Vagina (tissue), 2 donors: ENCODE results near the gene NFATC2. TPM values are rescaled to one million over a fixed set of nuclear protein-coding genes. Genes with fewer than 3 reads are reported as not detected.

ENCODE experiments used
- DNase-seq, 2 donors: peaks; one replicate each; pipeline ENCODE4 v3.0.0-alpha.2; 2017; ENCODE audit errors: extremely low spot score in 2 of 2
- H3K27ac ChIP-seq: fragments of 200-600 bp; sonication (generic); one replicate; pipeline ENCODE4 v1.5.1; 2019
- H3K27me3 ChIP-seq: fragments of 200-600 bp; sonication (generic); one replicate; pipeline ENCODE4 v1.5.1; 2019
- H3K36me3 ChIP-seq, 2 donors: fragments of 200-600 bp; sonication (generic); one replicate each; pipeline ENCODE4 v1.5.1; 2017 to 2019
- H3K4me1 ChIP-seq: fragments of 200-600 bp; sonication (generic); one replicate; pipeline ENCODE4 v1.5.1; 2019
- H3K4me3 ChIP-seq, 2 donors: fragments of 200-600 bp; sonication (generic); 1 replicate in 1 of 2; 2 replicates in 1 of 2; pipeline ENCODE4 v1.5.1; 2016 to 2019
- H3K9me3 ChIP-seq: fragments of 200-600 bp; sonication (generic); one replicate; pipeline ENCODE4 v1.5.1; 2019
- POLR2A ChIP-seq, 2 donors: fragments of 450-650 bp; IDR thresholded peaks; one replicate each; pipeline ENCODE4 v1.6.1; 2017; ENCODE audit warnings: antibody characterized with exemption in 2 of 2, mild to moderate bottlenecking in 2 of 2, moderate library complexity in 2 of 2
- POLR2AphosphoS5 ChIP-seq, 2 donors: sonication (generic); formaldehyde crosslinking; IDR thresholded peaks; one replicate each; pipeline ENCODE4 v1.9.0; 2017; ENCODE audit warnings: antibody characterized with exemption in 2 of 2, mild to moderate bottlenecking in 2 of 2, low read depth in 1 of 2; ENCODE audit not compliant: insufficient read depth in 1 of 2
- intact Hi-C: fragments of 100-400 bp; cut with DNase I; formaldehyde crosslinking; loops from one replicate; pipeline ENCODE4 v1.15.1; 2023
- total RNA-seq: library from RNA; depleted of rRNA; stranded (reverse); fragments of >200 nt; gene quantifications from one replicate; pipeline ENCODE4 v1.2.3, GENCODE V29; 2016
- TF ChIP-seq, protein P1 (sequence below), 3 experiments: fragments of 450-650 bp in 2 of 3; fragments of 200-600 bp in 1 of 3; sonication (generic) in 1 of 3; IDR thresholded peaks; one replicate each; pipeline ENCODE4 v1.5.1; 2017 to 2019; ENCODE audit warnings: antibody characterized with exemption in 3 of 3, mild to moderate bottlenecking in 2 of 3, moderate library complexity in 2 of 3

The NFATC2 gene
- total RNA-seq, 1 donor from 2014 or later: 7.4 TPM

DNA sequence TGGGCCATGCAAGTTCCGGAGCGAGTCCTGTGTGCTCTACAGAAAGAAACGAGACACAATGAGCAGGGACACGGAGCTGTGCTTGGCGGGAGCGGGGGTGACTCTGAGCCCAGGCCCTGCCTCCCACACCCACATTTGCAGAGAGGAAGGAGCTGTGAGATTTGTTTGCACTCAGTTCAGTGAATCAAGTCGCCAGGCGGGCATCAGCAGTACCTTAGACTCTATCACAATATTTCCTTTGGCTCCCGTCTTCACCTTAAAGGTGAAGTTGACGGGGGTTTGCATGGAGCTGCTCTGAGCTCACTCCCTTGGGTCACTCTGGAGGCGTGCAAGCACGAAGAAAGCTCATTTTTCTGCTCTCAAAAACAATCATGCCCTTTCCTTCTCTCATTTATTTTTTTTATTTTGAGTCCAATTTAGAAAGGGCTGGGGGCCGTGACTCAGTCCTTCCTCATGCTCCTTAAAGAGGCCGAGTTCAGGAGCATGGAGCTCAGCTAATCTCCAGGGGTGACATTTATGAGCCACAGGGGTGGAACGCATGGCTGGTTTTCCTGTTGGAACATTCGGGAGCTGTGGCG lies 188.2 kb downstream of the NFATC2 start:
- Histone ChIP-seq H3K36me3 (no peaks in the 10 kb centered on the region), H3K4me1 (no peaks in the 10 kb centered on the region), H3K27ac (no peak overlapping the region), H3K27me3 (no peaks in the 10 kb centered on the region), H3K9me3 (no peaks in the 10 kb centered on the region), H3K4me3 (no peak overlapping the region)
- intact Hi-C loops: no loop called here
- TF ChIP-seq POLR2AphosphoS5 (IDR thresholded peaks at IDR 0.05; ENCODE audit: insufficient read depth in 1 of 2, low read depth in 1 of 2) (no peak), POLR2A (IDR thresholded peaks at IDR 0.05) (no peak)
- TF ChIP-seq, protein P1, sequence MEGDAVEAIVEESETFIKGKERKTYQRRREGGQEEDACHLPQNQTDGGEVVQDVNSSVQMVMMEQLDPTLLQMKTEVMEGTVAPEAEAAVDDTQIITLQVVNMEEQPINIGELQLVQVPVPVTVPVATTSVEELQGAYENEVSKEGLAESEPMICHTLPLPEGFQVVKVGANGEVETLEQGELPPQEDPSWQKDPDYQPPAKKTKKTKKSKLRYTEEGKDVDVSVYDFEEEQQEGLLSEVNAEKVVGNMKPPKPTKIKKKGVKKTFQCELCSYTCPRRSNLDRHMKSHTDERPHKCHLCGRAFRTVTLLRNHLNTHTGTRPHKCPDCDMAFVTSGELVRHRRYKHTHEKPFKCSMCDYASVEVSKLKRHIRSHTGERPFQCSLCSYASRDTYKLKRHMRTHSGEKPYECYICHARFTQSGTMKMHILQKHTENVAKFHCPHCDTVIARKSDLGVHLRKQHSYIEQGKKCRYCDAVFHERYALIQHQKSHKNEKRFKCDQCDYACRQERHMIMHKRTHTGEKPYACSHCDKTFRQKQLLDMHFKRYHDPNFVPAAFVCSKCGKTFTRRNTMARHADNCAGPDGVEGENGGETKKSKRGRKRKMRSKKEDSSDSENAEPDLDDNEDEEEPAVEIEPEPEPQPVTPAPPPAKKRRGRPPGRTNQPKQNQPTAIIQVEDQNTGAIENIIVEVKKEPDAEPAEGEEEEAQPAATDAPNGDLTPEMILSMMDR (IDR thresholded peaks at IDR 0.05): no peak
- no peak for DNase-seq

GRCh38 chr20:51353491-51353890 lies 189.0 kb downstream of the NFATC2 start:
- Histone ChIP-seq H3K4me1 (no peaks in the 10 kb centered on the region), H3K9me3 (no peaks in the 10 kb centered on the region), H3K4me3 (no peak overlapping the region), H3K27me3 (no peaks in the 10 kb centered on the region), H3K27ac (no peak overlapping the region), H3K36me3 (no peaks in the 10 kb centered on the region)
- intact Hi-C loops: no loop called here
- no peak for DNase-seq
- TF ChIP-seq, protein P1 (IDR thresholded peaks at IDR 0.05): no peak
- TF ChIP-seq POLR2A (IDR thresholded peaks at IDR 0.05) (no peak), POLR2AphosphoS5 (IDR thresholded peaks at IDR 0.05; ENCODE audit: insufficient read depth in 1 of 2, low read depth in 1 of 2) (no peak)

DNA sequence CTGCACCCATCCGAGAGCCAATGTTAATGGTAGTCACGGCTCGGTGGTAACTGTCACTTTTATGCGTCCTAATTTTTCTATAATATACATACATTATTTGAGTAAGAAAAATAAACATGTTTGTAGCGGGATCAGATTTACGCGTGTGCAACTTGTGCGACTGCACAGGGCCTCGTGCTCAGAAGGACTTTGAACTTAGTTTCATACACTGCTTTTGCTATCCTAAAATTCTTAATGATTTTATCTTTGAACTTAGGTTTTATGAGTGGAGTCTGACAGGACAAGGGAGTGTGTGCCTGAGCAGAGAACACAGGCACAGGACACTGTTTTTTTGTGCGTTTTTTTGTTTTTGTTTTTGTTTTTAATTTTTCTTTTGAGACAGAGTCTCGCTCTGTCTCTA lies 189.7 kb downstream of the NFATC2 start:
- Histone ChIP-seq H3K36me3 (no peaks in the 10 kb centered on the region), H3K4me3 (no peak overlapping the region), H3K27me3 (no peaks in the 10 kb centered on the region), H3K4me1 (no peaks in the 10 kb centered on the region), H3K9me3 (no peaks in the 10 kb centered on the region), H3K27ac (no peak overlapping the region)
- DNase-seq: no peak
- TF ChIP-seq POLR2A (IDR thresholded peaks at IDR 0.05) (no peak), POLR2AphosphoS5 (IDR thresholded peaks at IDR 0.05; ENCODE audit: insufficient read depth in 1 of 2, low read depth in 1 of 2) (no peak)
- TF ChIP-seq, protein P1 (IDR thresholded peaks at IDR 0.05): no peak
- intact Hi-C loops: no loop called here

DNA sequence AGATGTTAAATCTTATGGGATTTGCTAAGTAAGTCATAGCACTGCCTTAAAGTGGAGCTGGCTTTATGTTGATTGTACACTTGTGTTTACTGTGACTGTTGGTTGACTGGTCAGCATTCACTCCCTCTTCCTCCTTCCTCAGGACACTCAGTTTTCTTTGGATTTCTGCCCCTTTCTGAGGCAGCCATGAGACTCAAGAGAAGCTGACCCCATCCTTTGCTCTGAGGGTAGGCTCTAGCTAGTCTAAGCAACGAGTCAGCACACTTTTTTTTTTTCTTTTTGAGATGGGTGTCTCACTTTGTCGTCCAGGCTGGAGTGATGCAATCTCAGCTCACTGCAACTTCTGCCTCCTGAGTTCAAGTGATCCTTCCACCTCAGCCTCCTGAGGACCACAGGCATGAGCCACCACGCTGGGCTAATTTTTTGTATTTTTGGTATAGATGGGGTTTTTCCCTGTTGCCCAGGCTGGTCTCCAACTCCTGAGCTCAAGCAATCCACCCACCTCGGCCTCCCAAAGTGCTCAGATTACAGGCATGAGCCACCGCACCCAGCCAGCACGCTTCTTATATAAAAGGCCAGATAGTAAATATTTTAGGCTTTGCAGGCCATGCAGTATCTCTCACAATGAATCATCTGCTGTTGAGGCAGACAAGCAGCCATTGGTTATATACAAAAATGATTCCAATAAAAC lies 191.4 kb downstream of the NFATC2 start:
- intact Hi-C loops: no loop called here
- no peak overlapping the region for H3K4me3 ChIP-seq

More for the DNA sequence above, 191.4 kb downstream of the NFATC2 start:
- no peak overlapping the region for H3K27ac ChIP-seq
- no peaks in the 10 kb centered on the region for H3K4me1 ChIP-seq
- no peak for DNase-seq
- H3K36me3 ChIP-seq: no peaks in the 10 kb centered on the region
- H3K9me3 ChIP-seq: no peaks in the 10 kb centered on the region
- TF ChIP-seq POLR2AphosphoS5 (IDR thresholded peaks at IDR 0.05; ENCODE audit: insufficient read depth in 1 of 2, low read depth in 1 of 2) (no peak), POLR2A (IDR thresholded peaks at IDR 0.05) (no peak)
- TF ChIP-seq, protein P1 (IDR thresholded peaks at IDR 0.05): no peak
- H3K27me3 ChIP-seq: no peaks in the 10 kb centered on the region
